HG03575 (cell line): ENCODE measurements around the gene SHBG.
"Not testable (repeated sequence)": the region's sequence is repeated elsewhere in the genome, so short reads cannot be mapped to it uniquely, and the experiment has no call there.

Experiments used
- ATAC-seq: cut with Tn5 transposase; IDR thresholded peaks from one replicate; pipeline ENCODE4 v1.9.1; 2021; ENCODE audit not compliant: unreplicated experiment, insufficient number of reproducible peaks, low FRiP score; ENCODE audit errors: extremely low read depth

SHBG gene

GRCh38 chr17:7629939-7630571, at the start of gene SHBG:
Gene SHBG (plus strand): TSS chr17:7630135. CDS start chr17:7630173, 38 bp downstream.
- ATAC-seq = no peak

- ATAC-seq = no peak
Observed at GRCh38 chr17:7580604-7581575, 49.0 kb upstream of the SHBG start.

- no peak for ATAC-seq
Observed at GRCh38 chr17:7582396-7583252, 47.3 kb upstream of the SHBG start.

GRCh38 chr17:7583253-7584109, 46.5 kb upstream of the SHBG start, which contains the start of gene MPDU1:
Gene MPDU1 (plus strand): TSS chr17:7583852. CDS start chr17:7583863, 11 bp downstream.
- peak; percentile 38 for ATAC-seq

GRCh38 chr17:7586673-7587419, 43.1 kb upstream of the SHBG start:
- no peak for ATAC-seq

GRCh38 chr17:7587420-7588151, 42.3 kb upstream of the SHBG start:
- no peak for ATAC-seq

GRCh38 chr17:7588553-7589203, 41.3 kb upstream of the SHBG start:
- no peak for ATAC-seq

- ATAC-seq = no peak
Observed at GRCh38 chr17:7589204-7589868, 40.6 kb upstream of the SHBG start.

- no peak for ATAC-seq
Observed at GRCh38 chr17:7589891-7590691, 39.8 kb upstream of the SHBG start, which contains the start of gene SOX15. Gene SOX15 (minus strand): TSS chr17:7590094. CDS start chr17:7589676, 418 bp downstream.

- ATAC-seq = no peak
Observed at GRCh38 chr17:7590743-7591142, 39.2 kb upstream of the SHBG start.

GRCh38 chr17:7591596-7591995, 38.3 kb upstream of the SHBG start:
- ATAC-seq = no peak

- no peak for ATAC-seq
Observed at GRCh38 chr17:7592422-7593021, 37.4 kb upstream of the SHBG start.

- ATAC-seq = no peak
Observed at GRCh38 chr17:7593296-7593695, 36.6 kb upstream of the SHBG start.

- not testable (repeated sequence) for ATAC-seq
Observed at GRCh38 chr17:7597561-7597960, 32.4 kb upstream of the SHBG start.

- ATAC-seq = no peak
Observed at GRCh38 chr17:7606280-7606679, 23.7 kb upstream of the SHBG start.
